Left cardiac atrium (tissue), 4 donors: ENCODE measurements around the gene CBFA2T3. TPM values are rescaled to one million over a fixed set of nuclear protein-coding genes. Genes with fewer than 3 reads are reported as not detected.

Source experiments
- ATAC-seq, 2 donors: fragments of 200-7000 bp; cut with Tn5 transposase; one replicate each; pipeline ENCODE4 v1.9.1; 2020; ENCODE audit warnings: mild to moderate bottlenecking in 2 of 2, moderate library complexity in 2 of 2
- DNase-seq: peaks from one replicate; pipeline ENCODE4 v3.0.0-alpha.2; 2020
- intact Hi-C, 2 donors: fragments of 100-400 bp; cut with DNase I; formaldehyde crosslinking; loops; one replicate each; pipeline versions ENCODE4 v1.14.1 to v1.15.1; 2022 to 2023
- total RNA-seq, 2 donors: library from RNA; stranded (reverse); fragmentation: NEBNext Ultra II Directional; extraction: Animal tissue kit (Norgen Biotek cat#: 25700); gene quantifications; one replicate each; pipeline ENCODE4 v1.2.1, GENCODE V29; 2021
- donor health status: DM: no; HTN: yes; CAD: no.
- donor health status: DM: no; HTN: yes; CAD: no; lungs with severe emphysema.
- donor health status: DM: yes; HTN: yes; CAD: no.
- donor health status: Dilated cardiomyopathy.

The CBFA2T3 gene
- total RNA-seq, 2 donors from 2014 or later, result 6.5 to 6.6 TPM

DNA sequence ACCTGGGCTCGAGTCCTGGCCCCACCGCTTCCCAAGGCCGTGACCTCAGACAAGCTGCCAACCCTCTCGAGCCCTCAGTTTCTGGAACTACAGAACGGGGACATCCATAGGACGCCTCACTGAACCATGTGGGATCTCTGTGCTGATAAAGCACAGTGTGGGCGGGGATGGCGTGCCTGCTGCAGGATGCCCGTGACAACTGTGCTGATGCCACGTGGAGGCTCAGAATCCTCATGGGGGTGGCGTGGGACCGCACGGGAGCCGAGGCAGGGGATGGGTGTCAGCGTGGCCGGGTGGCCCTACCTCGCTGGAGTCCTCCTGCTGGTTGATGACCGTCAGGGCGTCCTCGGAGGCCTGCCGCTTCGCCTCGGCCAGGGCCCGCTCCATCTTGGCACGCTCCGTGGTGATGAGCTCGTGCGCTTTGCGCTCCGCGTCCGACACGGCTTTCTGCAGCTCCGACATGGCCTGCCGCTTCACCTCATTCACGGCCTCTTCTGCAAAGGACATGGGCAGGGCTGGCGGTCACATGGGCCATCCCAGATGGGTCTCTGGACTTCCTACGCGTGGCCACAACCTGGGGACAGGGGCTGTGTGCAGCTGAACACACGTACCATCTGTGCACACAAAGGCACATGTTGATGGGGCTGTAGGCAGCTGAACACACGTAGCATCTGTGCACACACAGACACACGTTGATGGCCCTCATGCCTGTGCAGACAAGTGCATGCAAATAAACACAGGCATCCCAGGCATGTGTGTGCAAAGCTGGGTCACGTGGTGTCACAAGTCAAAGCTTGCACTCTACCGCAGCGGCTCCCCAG lies 97.8 kb downstream of the CBFA2T3 start:
- DNase-seq, result no peak
- intact Hi-C loops, result no loop called here
- no peak for ATAC-seq

DNA sequence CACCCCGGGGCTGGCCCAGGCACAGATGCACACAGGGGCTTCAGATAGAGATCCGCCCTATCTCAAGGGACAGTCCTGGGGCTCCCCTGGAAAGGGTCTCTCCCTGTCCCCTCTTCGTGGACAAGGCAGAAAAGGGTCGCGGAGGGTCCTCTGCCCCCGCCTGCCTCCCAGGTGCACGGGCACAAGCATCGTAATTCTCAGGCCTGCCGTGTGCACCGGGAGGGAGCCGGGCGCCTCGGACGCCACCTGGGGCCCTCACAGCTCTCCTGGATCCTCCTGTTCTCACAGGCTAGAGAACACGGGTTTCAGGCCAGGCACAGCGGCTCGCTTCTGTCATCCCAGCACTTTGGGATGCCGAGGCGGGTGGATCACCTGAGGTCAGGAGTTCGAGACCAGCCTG lies 98.7 kb downstream of the CBFA2T3 start:
- ATAC-seq, result no peak
- no peak for DNase-seq
- intact Hi-C loops, result no loop called here

DNA sequence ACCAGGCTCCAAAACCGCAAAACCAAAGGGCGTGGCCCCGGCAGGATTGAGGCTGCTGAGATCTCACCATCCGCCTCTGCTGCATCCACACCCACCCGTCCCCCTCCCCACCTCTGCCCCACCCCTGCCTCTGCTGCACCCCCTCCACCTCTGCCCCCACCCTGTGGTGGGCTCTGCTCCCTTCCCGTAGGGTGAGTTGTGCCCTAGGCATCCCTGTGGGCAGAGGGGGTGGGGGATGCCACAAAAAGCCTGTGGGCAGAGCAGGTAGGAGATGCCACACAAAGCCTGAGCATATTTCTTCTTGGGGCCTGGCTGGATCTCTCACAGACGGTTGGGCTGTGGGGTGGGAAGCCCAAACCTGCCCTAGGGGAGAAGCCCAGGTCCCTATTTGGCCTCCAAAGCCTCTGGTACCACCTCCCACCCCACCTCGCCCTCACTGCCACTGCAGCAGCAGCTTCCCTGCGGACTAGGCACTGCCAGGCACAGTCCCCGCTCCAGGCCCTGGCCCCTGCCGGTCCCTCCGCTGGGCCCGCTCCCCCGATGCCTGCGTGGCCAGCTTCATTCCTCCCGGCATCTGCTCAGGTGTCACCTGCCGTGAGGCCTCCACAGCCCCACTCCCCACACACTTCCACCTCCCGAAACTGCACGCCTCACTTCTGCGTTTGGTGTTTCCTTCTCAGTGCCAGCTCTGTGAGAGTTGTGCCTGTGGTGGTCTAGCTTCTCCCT lies 99.3 kb downstream of the CBFA2T3 start:
- ATAC-seq (no peak), DNase-seq (no peak)
- intact Hi-C loops, result no loop called here

DNA sequence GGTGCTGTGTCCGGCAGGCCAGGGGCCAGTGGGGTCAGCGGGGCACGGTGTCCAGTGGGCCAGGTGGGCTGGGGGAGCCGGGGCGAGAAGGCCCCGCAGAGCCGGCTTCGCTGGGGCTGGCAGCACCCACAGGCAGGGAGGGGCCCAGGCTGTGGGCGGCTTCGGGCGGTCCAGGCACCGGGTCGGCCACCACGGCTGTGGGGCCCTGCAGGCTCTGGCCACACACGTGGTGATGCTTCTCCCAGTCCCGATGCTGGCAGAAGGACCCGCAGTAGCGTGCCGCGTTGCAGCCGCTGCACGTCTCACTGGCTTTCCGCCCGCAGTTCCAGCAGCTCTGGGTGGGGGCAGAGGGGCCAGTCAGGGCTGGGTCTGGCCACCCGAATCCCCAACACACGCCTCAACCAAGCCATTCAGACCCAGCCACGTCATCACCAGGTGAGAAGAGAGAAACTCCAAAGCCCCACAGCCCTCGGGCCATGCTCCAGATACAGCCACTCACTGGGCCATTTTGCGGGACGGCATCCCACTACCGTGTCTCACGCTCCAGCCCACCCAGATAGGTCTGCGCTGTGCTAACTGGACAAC lies 100.0 kb downstream of the CBFA2T3 start:
- intact Hi-C loops, result no loop called here

DNA sequence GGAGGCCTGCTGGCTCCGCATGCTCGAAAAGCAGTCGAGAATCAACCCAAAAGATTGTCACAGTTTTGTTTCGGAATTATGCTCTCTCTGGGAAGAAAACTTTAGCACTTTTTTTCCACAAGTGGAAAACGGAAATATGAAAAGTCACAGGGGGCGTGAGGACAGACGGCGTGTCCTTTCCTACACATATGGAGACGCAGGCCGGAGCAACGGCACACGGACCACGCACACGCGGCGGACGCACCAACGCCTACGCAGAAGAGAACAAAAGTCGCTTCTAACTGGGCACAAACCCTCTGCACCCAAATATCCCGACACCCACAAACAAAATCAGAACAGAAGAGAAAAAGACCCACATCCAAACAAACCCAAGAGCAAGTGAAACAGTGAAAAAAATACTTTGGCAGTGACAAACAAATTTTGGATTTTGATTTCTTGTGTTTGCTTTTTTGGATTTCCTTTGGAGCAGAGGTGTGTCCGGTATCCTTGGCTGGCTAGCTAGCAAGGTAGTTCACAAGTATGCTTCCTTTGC lies 101.2 kb downstream of the CBFA2T3 start:
- DNase-seq (no peak), ATAC-seq (no peak)
- intact Hi-C loops, result no loop called here

More for the DNA sequence above, 100.0 kb downstream of the CBFA2T3 start:
- DNase-seq (no peak), ATAC-seq (no peak)

DNA sequence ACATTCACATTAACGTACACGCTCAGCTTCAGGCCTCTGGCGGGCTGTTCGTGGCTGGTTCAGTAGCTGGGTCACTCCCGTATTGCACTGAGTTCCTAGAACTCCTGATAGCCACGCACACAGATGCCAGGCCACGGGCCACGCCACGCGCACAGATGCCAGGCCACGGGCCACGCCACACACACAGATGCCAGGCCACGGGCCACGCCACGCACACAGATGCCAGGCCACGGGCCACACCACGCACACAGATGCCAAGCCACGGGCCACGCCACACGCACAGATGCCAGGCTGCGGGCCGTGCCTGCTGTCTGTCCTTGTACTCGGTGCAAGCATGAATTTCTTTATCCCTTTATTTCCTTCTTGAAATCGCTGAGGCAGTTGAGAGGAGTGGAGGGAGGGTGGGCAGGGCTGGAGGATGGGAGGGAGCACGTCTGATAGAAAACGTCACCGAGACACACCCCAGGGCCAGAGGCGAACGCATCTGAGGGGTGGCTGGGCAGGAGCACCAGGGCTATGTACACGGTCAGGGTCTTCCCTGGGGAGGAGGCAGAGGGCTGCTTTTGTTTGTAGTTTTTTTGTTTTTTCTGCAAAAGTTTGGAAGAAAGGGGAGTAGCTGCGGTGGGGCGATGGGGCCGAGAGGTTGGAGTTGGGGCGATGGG lies 101.9 kb downstream of the CBFA2T3 start:
- DNase-seq (no peak), ATAC-seq (no peak)
- intact Hi-C loops, result no loop called here

DNA sequence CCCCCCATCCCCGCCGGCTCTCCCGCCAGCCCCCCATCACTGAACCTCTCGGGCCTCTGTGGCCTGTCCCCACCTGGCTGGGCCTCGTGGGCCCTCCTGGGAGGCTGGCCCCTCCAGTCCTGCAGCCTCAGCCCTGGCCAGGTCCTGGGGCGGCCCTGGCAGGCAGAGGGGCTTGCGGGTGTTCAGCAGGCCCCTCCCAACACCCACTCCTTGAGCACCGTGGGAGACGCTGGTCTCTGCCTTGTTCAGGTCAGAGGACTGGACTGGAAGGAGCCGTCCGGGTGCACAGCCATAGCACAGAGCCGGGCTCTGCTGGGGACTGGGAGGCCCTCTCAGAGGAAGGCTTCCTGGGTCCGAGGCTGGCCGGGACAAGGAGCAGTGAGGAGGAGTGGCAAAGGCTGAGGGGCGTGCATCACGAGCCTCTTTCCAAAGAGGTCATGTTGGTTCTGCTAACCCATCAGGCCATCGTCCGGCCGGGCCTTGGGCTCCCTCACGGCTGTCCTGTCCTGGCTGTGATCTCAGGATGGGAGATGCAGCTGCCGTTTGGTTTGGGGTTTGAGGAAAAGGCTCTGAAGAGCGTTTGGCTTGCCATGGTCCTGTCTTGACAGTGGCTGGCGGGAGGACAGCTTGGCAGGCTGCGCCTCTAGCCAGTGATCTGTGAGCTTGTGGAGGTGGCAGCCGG lies 104.2 kb downstream of the CBFA2T3 start:
- ATAC-seq (no peak), DNase-seq (no peak)
- intact Hi-C loops, result no loop called here

DNA sequence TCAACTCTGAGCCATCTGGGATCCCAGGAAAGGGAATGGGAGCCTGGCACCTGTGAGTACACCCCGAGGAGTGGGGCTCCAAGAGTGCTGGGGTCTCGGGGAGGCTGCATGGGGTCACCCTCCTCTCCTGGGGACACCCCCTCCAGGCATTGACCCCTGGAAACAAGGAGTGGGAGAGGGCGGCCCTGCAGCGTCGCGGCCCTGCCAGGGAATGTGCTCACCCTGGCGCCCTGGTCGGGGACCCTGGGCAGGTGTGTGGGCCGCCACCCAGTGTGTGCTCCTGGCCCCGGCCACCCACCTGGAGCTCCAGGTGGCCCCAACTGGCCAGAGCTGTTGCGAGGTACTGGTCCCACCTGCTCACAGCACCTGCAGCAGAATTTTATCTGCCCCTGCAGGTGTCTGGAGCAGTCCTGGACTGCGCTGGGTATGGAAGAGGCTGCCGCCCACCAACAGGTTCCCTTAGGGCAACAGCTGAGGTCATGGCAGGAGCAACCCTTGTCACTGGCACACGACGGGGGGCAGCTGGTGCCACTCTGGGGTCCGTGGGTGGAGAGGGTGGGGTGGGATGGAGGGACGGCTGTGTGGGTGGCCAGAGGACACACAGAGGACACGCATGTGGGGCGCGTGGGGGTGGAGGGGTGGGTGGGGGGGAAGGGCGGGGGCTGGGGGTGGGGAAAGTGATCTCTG lies 105.1 kb downstream of the CBFA2T3 start:
- intact Hi-C loops, result loop anchor here in 1 of 2 donors (2.0 kb wide), 1 partner anchor 31 kb away; no protein-coding TSS in a partner anchor
- ATAC-seq (no peak), DNase-seq (no peak)

DNA sequence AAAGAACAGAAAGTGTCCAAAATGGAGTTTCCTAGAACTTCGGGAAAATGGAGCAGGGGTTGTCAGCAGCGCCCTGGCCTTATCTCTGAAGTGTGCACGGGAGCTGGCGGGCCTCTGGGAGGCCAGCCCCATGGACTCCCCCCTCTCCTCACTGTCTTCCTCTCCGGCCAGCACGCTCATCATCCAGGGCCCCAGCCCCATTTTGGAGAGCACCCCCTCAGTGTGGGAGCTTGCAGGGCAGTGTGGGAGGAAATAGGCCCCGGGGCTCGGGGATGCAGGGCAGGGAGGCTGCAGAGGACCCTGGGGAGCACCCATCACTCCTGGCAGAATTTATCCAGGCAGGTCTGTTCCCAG lies 105.7 kb downstream of the CBFA2T3 start:
- ATAC-seq (peak in 1 of 2 donors; percentile 5), DNase-seq (no peak)
- intact Hi-C loops, result loop anchor here in 1 of 2 donors (2.0 kb wide), 1 partner anchor 31 kb away; no protein-coding TSS in a partner anchor

DNA sequence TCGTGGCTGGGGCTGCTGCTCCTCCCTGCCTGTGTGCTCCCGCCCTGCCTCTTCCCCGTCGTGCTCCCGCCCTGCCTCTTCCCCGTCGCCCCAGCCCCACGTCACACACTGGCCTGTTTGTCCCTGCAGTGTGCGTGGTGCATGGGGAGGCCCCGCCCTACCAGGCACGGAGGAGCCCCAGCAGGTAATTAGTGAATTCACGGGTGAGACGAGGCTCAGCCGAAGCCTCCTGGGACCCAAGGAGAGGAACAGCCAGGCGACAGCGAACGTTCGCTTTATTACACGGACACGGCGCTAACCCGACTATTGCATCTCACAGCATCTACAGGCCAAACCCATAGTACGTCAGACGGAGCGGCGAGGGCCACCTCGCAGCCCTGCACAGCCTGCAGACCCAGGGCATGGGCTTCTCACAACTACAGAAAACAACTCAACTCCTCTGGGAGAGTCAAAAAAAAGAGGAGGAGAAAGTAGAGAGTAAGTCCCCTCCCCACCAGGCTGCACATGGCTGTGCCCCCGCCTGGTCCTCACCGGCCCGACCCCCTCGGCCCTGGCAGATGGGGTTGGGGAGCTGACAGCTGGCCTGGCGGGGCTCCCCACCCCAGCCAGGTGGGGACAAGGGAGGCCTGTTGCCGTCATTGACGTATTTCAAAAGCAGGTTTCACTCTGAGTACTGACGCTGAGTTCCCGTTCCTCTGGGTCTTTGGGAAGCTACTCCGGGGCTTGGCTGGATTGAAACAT lies 106.2 kb downstream of the CBFA2T3 start:
- ATAC-seq, result peak; percentile 18 to 41

DNA sequence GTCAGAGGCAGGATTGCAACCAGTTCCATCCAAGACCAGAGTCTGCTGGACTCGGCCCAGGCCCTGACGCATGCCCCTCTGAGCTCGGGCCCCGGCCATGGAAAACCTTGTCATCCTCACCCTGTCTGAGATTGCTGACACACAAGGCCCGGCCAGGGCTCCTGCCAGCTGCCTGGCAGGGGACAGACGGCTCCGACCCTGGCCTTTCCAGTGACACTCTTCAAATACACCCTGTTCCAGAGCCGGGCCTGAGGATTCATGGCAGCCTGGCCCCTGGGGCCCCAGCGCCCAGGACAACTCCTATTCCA lies 107.4 kb downstream of the CBFA2T3 start:
- peak; percentile 20 to 32 for ATAC-seq
- intact Hi-C loops, result no loop called here
- no peak for DNase-seq

More for the DNA sequence above, 106.2 kb downstream of the CBFA2T3 start:
- DNase-seq, result no peak
- intact Hi-C loops, result loop anchor here in 1 of 2 donors (2.0 kb wide), 1 partner anchor 32 kb away; no protein-coding TSS in a partner anchor

DNA sequence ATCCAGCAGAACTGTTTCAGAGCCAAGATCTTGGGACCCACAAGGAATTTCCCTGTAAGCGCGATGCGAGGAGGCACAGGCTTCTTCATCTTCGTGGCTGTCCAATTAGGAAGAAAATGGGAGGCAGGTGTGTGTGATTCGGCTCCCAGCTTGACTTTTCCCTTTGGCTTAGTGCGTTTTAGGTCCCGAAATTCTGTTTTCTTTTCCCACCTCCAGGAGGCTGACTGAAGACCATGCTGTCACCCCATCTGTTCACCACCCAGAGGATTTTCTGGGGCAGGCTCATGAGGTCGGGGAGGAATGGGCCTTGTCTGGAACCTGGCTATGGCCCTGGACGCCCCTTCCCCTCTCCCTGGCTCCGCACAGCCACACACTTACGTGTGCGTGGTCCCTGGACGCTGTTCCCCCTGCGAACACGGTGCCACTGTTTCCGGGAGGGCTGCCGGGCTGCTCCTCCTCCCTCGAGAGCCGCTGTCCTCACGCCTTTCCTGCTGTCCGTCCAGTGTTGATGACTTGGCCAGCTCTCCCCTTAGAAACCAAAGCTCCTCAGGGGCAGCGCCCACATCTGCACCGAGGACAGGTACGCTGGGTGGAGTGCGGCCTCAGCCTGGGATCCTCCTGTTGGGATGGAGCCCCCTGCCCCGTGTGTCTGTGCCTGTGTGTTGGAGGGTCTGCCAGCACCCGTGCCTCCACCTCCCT lies 107.9 kb downstream of the CBFA2T3 start:
- DNase-seq (no peak), ATAC-seq (no peak)
- intact Hi-C loops, result no loop called here

DNA sequence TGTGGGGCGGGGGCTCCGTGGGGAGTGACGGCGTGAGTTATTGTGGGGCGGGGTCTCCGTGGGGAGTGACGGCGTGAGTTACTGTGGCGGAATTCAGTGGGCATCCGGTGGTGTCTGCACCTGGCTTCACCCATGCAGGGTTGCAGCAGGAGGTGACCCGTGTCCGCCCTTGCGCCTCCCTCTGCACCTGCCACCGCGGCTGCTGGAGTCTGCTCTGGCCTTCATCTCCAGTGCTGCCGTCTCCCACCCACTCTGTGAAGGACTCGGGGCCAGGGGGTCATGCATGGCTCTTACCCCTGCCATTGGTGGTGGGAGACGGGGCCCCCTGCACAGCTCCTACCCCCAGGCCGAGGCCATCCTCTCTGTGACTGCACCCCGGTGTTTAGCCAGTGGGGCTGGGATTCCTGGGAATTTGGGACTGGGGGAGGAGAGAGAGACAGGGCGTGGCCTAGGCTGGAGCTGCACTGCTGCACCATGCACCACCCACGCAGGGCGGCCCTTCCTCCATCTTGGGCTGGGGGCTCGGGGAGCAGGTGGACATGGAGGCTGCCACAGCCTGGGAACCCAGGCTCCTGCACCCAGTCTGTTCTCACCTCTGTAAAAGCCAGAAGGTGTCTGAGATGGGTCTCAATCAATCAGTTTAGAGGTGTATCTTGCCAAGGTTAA lies 109.3 kb downstream of the CBFA2T3 start:
- ATAC-seq, result no peak
- intact Hi-C loops, result no loop called here
- no peak for DNase-seq

DNA sequence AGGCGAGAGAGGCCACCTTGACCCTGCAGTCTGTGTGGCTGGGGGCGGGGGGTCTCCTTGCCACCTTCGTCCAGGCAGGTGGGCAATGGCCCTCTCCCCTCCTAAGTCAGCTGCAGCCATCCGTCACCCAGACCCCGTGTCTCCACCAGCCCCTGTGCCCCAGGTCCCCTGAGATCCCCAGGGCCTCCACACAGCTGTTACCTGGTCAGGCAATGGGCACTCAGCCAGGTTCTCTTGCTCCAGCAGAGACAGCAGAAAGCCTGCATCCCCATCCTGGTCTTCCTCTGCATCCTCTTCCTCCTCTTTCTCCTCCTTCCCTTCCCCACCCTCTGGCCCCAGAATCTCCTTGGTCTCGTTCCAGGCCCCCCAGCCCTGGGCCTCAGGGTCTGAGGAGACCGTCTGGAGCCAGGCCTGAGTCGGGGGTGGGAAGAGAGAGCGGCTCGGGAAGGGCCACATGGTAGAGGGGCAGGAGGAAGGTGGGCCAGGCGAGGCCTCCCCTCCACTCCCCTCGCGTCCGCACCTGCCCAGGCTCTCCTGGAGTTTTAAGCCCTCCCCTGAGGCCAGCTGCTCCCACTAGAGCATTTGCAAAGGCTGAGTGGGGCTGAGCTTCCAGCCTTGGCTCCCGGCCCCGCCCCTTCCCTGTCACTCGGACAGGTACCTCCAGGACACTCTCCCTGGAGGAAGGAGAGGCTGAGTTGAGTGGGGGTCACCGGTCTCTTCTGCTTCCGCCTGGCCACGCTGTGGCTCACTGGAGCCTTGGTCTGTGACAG lies 110.7 kb downstream of the CBFA2T3 start, which contains the start of gene PABPN1L:
PABPN1L (minus strand) TSS at position 510 of the 770 bp plus-strand sequence; CDS start at position 456, 54 bp downstream.
- intact Hi-C loops, result no loop called here
- ATAC-seq, result no peak
- no peak for DNase-seq

DNA sequence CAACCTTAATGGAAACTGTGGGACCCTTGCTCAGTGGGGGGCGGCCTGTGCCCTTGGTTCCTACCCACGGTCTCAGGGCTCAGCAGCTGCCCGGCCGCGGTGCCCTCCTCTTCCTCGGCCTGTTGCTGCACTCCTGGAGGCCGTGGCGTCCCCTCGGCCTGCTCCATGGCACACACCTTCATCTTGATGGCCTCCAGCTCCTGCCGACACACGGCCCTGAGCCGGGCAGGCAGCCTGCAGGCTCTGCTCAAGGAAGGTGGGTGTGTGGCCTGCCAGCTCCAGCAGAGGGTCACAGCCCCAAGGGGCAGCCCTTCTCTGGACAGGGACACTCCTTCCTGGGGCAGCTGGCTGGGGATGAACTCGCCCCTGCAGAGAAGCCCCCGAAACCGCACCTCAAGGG lies 111.3 kb downstream of the CBFA2T3 start:
- no peak for DNase-seq
- no peak for ATAC-seq
- intact Hi-C loops, result no loop called here

DNA sequence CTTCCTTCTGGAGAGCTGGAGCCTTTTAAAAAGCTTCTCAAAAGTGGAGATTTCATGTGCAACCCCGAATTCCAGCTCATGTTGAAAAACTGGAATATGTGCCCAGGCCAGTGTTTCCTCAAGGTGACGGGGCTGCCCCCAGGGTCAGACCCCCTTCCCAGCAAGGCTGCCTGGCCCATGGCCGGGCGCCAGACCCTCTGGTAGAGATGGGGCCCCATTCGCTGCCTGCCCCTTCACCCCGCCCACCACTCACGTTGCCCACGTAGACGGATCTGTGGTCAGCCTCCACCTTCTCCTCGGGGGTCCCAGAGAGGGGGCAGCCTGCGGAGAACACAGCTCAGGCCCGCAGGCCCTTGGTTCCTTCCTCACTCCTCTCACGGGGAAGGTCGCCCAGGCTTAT lies 111.7 kb downstream of the CBFA2T3 start:
- intact Hi-C loops, result no loop called here
- ATAC-seq, result no peak
- no peak for DNase-seq
